Measurements from ENCODE around the gene TRIP4.

GRCh38 chr15:64389036-64389435 lies 1.4 kb downstream of the TRIP4 start:
- no peak for TF ChIP-seq CTCF (IDR thresholded peaks at IDR 0.05)
- TF ChIP-seq SMC3 (IDR thresholded peaks at IDR 0.05), result no peak
- no peak for TF ChIP-seq TP53 (CRISPR knock-in tag; IDR thresholded peaks at IDR 0.05)
